PC-9 (cell line): ENCODE results near the gene VTN. TPM values are rescaled to one million over a fixed set of nuclear protein-coding genes. Genes with fewer than 3 reads are reported as not detected.

Experiments
- BruUV-seq: library from RNA; stranded (reverse); fragments of 400-500 nt; replicated peaks from 2 replicates; lab custom pipeline; 2021; lab: Mats Ljungman, UMichigan
- CTCF ChIA-PET: fragments of 300-600 bp; sonication (Branson Sonifier 250); formaldehyde crosslinking; loops from one replicate; lab custom pipeline; 2022; ENCODE audit warnings: antibody characterized with exemption; lab: Charles Lee
- POLR2A ChIA-PET: fragments of 300-600 bp; sonication (Branson Sonifier 250); formaldehyde crosslinking; loops from one replicate; lab custom pipeline; 2022; ENCODE audit warnings: antibody characterized with exemption; ENCODE audit not compliant: unreplicated experiment; lab: Charles Lee
- DNase-seq, 2 experiments: peaks; one replicate each; pipeline versions ENCODE4 v3.0.0 to v3.0.0-alpha.2; 2015 to 2022; ENCODE audit warnings: mixed read lengths in 1 of 2
- H2AFZ ChIP-seq: fragments of 200-600 bp; sonication (generic); 2 replicates; pipeline ENCODE4 v1.8.1; 2017; ENCODE audit warnings: antibody characterized with exemption
- H3F3A ChIP-seq: fragments of 200-600 bp; sonication (generic); 2 replicates; pipeline ENCODE4 v1.8.1; 2017; ENCODE audit warnings: antibody characterized with exemption, mild to moderate bottlenecking, low read depth; ENCODE audit not compliant: insufficient read depth
- H3K27ac ChIP-seq: fragments of 200-600 bp; sonication (generic); 2 replicates; pipeline ENCODE4 v1.6.1; 2016; ENCODE audit warnings: mixed run types
- H3K27me3 ChIP-seq: fragments of 200-600 bp; sonication (generic); 2 replicates; pipeline ENCODE4 v1.6.1; 2016; ENCODE audit warnings: low read depth, mixed run types; ENCODE audit not compliant: insufficient read depth
- H3K36me3 ChIP-seq: fragments of 200-600 bp; sonication (generic); 2 replicates; pipeline ENCODE4 v1.6.1; 2016; ENCODE audit warnings: low read depth, mixed run types
- H3K4me1 ChIP-seq: fragments of 200-600 bp; sonication (generic); replicated peaks from 2 replicates; pipeline ENCODE4 v1.6.1; 2016; ENCODE audit warnings: mixed run types; ENCODE audit not compliant: insufficient read depth
- H3K4me2 ChIP-seq: fragments of 200-600 bp; sonication (generic); 2 replicates; pipeline ENCODE4 v1.6.1; 2017; ENCODE audit warnings: mixed run types
- H3K4me3 ChIP-seq: fragments of 200-600 bp; sonication (generic); 2 replicates; pipeline ENCODE4 v1.6.1; 2016; ENCODE audit warnings: mixed run types
- H3K79me2 ChIP-seq: fragments of 200-600 bp; sonication (generic); 2 replicates; pipeline ENCODE4 v1.6.1; 2017; ENCODE audit warnings: low read depth, mixed run types
- H3K9me2 ChIP-seq: fragments of 200-600 bp; sonication (generic); 2 replicates; pipeline ENCODE4 v1.8.1; 2017; ENCODE audit warnings: mild to moderate bottlenecking; ENCODE audit not compliant: insufficient read depth
- H3K9me3 ChIP-seq: fragments of 200-600 bp; sonication (generic); 2 replicates; pipeline ENCODE4 v1.8.1; 2016; ENCODE audit warnings: low read depth; ENCODE audit not compliant: insufficient read depth
- H4K20me1 ChIP-seq: fragments of 200-600 bp; sonication (generic); 2 replicates; pipeline ENCODE4 v1.8.1; 2017; ENCODE audit not compliant: insufficient read depth
- EZH2 ChIP-seq: fragments of 200-600 bp; sonication (generic); IDR thresholded peaks from 2 replicates; pipeline ENCODE4 v1.8.0; 2017; ENCODE audit warnings: antibody characterized with exemption, low read depth
- intact Hi-C: fragments of 100-400 bp; cut with micrococcal nuclease; formaldehyde crosslinking; loops from one replicate; pipeline ENCODE4 v1.10.0; 2022; ENCODE audit not compliant: unreplicated experiment
- total RNA-seq: library from RNA; stranded (reverse); gene quantifications from 2 replicates; pipeline ENCODE4 v1.2.3, GENCODE V29; 2021
- TF ChIP-seq, protein P1 (sequence below): fragments of 200-600 bp; sonication (generic); conservative IDR thresholded peaks from 2 replicates; pipeline ENCODE4 v1.6.1; 2017; ENCODE audit warnings: mixed run types, antibody characterized with exemption, mild to moderate bottlenecking, moderate library complexity

Gene VTN
- total RNA-seq, 1 experiment from 2014 or later, result not detected

GRCh38 chr17:28338056-28338768 is 31.9 kb downstream of the VTN start:
- no peaks in the 10 kb centered on the region for H3K27me3 ChIP-seq
- H3K9me3 ChIP-seq, result no peaks in the 10 kb centered on the region
- H3K27ac ChIP-seq, result no peak overlapping the region
- peaks cover 40% of the 10 kb centered on the region for H3K79me2 ChIP-seq
- H3K4me2 ChIP-seq, result no peak overlapping the region
- no peak overlapping the region for H2AFZ ChIP-seq
- ChIA-PET POLR2A (interaction anchor here (0.6 to 1.1 kb wide), 3 partner anchors 9 to 20 kb away, joined by 3 to 4 read pairs (median 4); partner anchors contain the start of gene POLDIP2), CTCF (interaction anchor here (0.6 kb wide), 1 partner anchor 9 kb away, joined by 3 read pairs; no protein-coding TSS in a partner anchor)
- DNase-seq, result no peak
- H3K36me3 ChIP-seq, result 0 out of 2 replicates have a peak, but pooled peaks cover 10% of the 10 kb centered on the region
- no TSS peak for BruUV-seq
- H3F3A ChIP-seq, result peaks cover 12% of the 10 kb centered on the region; the same call in 1 of the 2 replicates
- peaks cover 16% of the 10 kb centered on the region for H4K20me1 ChIP-seq
- H3K4me3 ChIP-seq, result no peak overlapping the region
- H3K9me2 ChIP-seq, result no peaks in the 10 kb centered on the region
- H3K4me1 ChIP-seq, result peaks cover 22% of the 10 kb centered on the region
- intact Hi-C loops, result loop anchor here (5.0 kb wide), 4 partner anchors 61 to 296 kb away; partner anchors contain the start of genes NLK and SLC46A1
- TF ChIP-seq, protein P1, sequence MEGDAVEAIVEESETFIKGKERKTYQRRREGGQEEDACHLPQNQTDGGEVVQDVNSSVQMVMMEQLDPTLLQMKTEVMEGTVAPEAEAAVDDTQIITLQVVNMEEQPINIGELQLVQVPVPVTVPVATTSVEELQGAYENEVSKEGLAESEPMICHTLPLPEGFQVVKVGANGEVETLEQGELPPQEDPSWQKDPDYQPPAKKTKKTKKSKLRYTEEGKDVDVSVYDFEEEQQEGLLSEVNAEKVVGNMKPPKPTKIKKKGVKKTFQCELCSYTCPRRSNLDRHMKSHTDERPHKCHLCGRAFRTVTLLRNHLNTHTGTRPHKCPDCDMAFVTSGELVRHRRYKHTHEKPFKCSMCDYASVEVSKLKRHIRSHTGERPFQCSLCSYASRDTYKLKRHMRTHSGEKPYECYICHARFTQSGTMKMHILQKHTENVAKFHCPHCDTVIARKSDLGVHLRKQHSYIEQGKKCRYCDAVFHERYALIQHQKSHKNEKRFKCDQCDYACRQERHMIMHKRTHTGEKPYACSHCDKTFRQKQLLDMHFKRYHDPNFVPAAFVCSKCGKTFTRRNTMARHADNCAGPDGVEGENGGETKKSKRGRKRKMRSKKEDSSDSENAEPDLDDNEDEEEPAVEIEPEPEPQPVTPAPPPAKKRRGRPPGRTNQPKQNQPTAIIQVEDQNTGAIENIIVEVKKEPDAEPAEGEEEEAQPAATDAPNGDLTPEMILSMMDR, result no peak
- TF ChIP-seq EZH2, result no peak

- H3K27me3 ChIP-seq, result no peaks in the 10 kb centered on the region
- no peaks in the 10 kb centered on the region for H3K9me3 ChIP-seq
- peak overlapping the region; percentile 78 for H2AFZ ChIP-seq
- POLR2A ChIA-PET, result interaction anchor here (0.5 to 2.2 kb wide), 13 partner anchors 10 to 615 kb away, joined by 3 to 42 read pairs (median 8); partner anchors contain the start of genes ALDOC, PHF12 and POLDIP2
- H3K36me3 ChIP-seq, result 0 out of 2 replicates have a peak, but pooled peaks cover 4% of the 10 kb centered on the region
- CTCF ChIA-PET, result interaction anchor here (0.5 to 1.3 kb wide), 7 partner anchors 11 to 531 kb away, joined by 3 to 11 read pairs (median 6); no protein-coding TSS in a partner anchor
- TF ChIP-seq EZH2, result no peak
- TF ChIP-seq, protein P1, result no peak
- peaks cover 16% of the 10 kb centered on the region for H4K20me1 ChIP-seq
- H3F3A ChIP-seq, result peaks cover 12% of the 10 kb centered on the region; the same call in 1 of the 2 replicates
- H3K9me2 ChIP-seq, result no peaks in the 10 kb centered on the region
- peak overlapping the region; percentile 76 for H3K27ac ChIP-seq
- H3K4me1 ChIP-seq, result peaks cover 22% of the 10 kb centered on the region
- intact Hi-C loops, result loop anchor here (1.0 to 5.0 kb wide), 8 partner anchors 11 to 294 kb away; partner anchors contain the start of genes NLK, POLDIP2, SLC46A1 and TMEM97
- BruUV-seq, result TSS peak; percentile 62
- peaks cover 45% of the 10 kb centered on the region for H3K79me2 ChIP-seq
- H3K4me2 ChIP-seq, result peak overlapping the region; percentile 88
- peak overlapping the region; percentile 87 for H3K4me3 ChIP-seq
- DNase-seq, result peak; percentile 75 to 85
Measured at GRCh38 chr17:28335959-28336871, 33.9 kb downstream of the VTN start.
